Measurements from ENCODE around the gene HNF1B.

HNF1B gene

GRCh38 chr17:37750768-37751475, 6.1 kb upstream of the HNF1B start:
- TF ChIP-seq, protein P1, sequence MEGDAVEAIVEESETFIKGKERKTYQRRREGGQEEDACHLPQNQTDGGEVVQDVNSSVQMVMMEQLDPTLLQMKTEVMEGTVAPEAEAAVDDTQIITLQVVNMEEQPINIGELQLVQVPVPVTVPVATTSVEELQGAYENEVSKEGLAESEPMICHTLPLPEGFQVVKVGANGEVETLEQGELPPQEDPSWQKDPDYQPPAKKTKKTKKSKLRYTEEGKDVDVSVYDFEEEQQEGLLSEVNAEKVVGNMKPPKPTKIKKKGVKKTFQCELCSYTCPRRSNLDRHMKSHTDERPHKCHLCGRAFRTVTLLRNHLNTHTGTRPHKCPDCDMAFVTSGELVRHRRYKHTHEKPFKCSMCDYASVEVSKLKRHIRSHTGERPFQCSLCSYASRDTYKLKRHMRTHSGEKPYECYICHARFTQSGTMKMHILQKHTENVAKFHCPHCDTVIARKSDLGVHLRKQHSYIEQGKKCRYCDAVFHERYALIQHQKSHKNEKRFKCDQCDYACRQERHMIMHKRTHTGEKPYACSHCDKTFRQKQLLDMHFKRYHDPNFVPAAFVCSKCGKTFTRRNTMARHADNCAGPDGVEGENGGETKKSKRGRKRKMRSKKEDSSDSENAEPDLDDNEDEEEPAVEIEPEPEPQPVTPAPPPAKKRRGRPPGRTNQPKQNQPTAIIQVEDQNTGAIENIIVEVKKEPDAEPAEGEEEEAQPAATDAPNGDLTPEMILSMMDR (IDR thresholded peaks at IDR 0.05; ENCODE audit: control insufficient read depth, extremely low read depth, insufficient read depth) = no peak
- DNase-seq (ENCODE audit: low read depth) = no peak
- H3K4me3 ChIP-seq (ENCODE audit: low read depth, low read length) = no peak overlapping the region

- no peak for DNase-seq (ENCODE audit: low read depth)
- TF ChIP-seq, protein P1 (IDR thresholded peaks at IDR 0.05; ENCODE audit: control insufficient read depth, extremely low read depth, insufficient read depth) = no peak
- no peak overlapping the region for H3K4me3 ChIP-seq (ENCODE audit: low read depth, low read length)
Measured at GRCh38 chr17:37750292-37750691, 5.4 kb upstream of the HNF1B start.

DNA sequence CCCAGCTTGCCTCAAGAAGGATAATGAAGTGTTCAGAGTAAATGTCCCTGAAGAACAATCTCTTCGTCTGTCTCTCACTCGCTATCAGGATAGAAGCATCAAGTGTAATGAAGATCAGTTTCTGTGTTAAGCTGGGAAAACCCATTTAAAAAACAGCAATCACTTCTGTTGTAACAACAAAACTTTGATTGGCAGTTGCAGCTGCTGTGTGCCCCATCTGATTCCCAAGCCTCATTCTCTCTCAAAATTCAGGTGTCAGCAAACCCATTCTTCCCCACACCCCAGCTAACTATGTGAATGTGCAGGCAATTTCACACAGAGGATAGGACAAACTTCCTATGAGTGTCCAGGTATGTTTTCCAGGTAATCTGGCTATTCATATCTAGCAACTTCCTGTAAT, 2.4 kb upstream of the HNF1B start:
- DNase-seq (ENCODE audit: low read depth) = no peak
- TF ChIP-seq, protein P1 (IDR thresholded peaks at IDR 0.05; ENCODE audit: control insufficient read depth, extremely low read depth, insufficient read depth) = no peak
- H3K4me3 ChIP-seq (ENCODE audit: low read depth, low read length) = no peak overlapping the region

DNA sequence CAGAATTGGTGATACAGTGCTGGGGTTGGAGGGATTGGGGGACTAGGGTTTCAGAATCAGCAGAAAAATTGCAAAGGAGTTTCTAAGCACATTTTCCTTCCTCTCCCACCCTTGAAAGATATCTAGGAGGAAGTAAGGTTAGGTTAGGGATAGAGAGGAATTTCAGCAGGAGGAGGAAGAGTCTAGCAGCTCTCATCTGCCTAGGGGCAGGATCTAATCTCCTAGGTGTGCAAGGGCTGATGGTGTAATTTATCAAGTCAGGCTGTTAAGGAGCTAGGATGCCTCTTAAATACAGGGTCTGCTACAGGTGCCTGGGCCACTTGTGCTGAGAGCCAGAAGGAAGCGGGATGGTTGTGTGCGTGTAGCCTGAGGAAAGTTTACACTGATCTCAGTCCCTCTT, 1.8 kb upstream of the HNF1B start:
- no peak for DNase-seq (ENCODE audit: low read depth)
- H3K4me3 ChIP-seq (ENCODE audit: low read depth, low read length) = no peak overlapping the region
- TF ChIP-seq, protein P1 (IDR thresholded peaks at IDR 0.05; ENCODE audit: control insufficient read depth, extremely low read depth, insufficient read depth) = no peak

DNA sequence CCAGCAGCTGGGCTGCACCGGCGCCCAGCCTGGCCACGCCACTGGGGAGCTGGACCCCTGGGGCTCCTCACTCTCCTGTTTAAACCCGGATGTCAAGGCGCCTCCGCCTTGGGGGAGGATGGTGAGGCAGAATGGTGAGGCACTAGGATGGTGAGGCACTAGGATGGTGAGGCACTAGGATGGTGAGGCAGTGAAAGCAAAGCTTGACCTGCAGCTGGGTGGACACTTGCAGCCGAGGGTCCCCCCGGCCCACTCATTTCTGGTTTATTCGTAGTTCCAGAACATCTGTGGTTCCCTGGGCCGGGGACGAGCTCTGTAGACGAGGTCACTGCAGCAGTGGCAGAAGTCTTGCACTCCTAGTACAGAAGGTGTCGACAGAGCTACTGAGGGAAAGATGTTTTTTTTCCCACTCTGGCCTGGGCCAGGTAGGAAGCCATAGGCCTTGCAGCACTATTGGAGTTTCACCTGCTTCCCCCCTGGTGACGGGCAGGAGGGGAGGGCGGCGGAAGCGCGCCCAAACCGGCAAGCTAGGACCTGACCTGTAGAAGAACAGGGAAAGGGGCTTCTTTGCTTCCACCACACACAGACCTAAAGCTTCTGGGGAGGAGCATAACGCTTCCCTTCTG, 1.1 kb upstream of the HNF1B start:
- TF ChIP-seq, protein P1 (IDR thresholded peaks at IDR 0.05; ENCODE audit: control insufficient read depth, extremely low read depth, insufficient read depth) = no peak
- DNase-seq (ENCODE audit: low read depth) = no peak
- no peak overlapping the region for H3K4me3 ChIP-seq (ENCODE audit: low read depth, low read length)

GRCh38 chr17:37744633-37744927, 279 bp downstream of the HNF1B start:
- no peak for DNase-seq (ENCODE audit: low read depth)
- TF ChIP-seq, protein P1 (IDR thresholded peaks at IDR 0.05; ENCODE audit: control insufficient read depth, extremely low read depth, insufficient read depth) = no peak
- peak overlapping the region; percentile 60 for H3K4me3 ChIP-seq (ENCODE audit: low read depth, low read length)

Data from LNCaP clone FGC (cell line).